HG02981 (cell line): Measurements from ENCODE around the gene ENTPD6.

Experiments used
- ATAC-seq: cut with Tn5 transposase; IDR thresholded peaks from one replicate; pipeline ENCODE4 v1.9.1; 2021; ENCODE audit warnings: mild to moderate bottlenecking, moderate library complexity; ENCODE audit not compliant: unreplicated experiment

ENTPD6 gene

DNA sequence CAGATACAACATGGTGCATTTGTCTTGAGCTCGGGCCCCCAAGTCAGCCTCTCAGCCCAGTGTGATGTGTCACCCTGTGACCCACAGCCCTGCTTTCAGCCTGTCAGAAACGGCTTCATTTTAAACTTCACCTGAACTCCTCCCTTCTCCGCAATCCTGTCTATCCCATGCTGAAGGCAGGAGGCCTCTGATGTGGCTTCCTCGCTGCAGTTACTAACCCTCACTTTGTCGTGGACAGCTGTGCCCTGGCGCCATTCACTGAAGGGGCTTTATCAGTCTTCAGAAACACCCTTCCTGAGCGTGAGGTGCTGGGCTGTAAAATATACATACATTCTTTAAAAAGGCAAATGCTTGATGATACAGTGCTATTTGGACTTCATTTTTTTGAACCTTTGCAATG lies 7.9 kb upstream of the ENTPD6 start:
- no peak for ATAC-seq

DNA sequence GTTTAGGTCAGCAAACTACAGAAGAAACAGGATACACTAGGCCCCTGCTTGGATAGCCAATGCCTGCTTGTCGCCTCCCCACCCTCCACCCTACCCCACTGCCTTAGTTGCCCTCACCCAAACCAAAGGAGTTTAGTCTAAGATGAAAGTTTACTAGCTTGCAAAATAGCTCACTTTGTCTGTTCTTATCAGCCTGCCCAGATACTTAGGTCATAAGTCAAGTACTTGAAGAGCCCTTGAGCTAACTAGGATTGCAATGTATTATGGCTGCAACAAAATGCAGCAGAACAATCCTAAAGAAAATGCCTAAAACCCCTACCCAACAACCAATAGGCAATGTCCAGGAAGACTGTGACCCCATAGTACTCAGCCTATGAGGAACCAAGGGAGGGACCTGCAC lies 7.3 kb upstream of the ENTPD6 start:
- ATAC-seq: no peak

DNA sequence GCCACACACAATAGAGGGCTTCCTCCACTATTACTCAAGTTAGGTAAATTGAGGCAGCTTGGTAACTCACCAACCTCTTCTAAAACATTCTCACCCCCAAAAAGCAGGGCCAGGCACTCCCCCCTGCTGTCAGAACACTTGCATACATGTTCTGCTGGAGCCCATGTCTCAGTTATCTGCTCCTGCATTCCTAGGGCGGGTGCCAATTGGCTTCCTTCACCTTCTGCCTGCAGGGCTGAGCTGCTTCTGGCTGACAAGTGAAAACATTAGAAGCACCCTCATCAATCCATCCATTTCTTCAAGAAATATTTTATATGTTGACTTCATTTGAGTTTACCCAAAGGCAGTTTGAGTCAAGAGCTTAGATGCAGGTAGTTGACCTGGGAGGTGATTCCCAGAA lies 4.5 kb upstream of the ENTPD6 start:
- ATAC-seq: no peak

DNA sequence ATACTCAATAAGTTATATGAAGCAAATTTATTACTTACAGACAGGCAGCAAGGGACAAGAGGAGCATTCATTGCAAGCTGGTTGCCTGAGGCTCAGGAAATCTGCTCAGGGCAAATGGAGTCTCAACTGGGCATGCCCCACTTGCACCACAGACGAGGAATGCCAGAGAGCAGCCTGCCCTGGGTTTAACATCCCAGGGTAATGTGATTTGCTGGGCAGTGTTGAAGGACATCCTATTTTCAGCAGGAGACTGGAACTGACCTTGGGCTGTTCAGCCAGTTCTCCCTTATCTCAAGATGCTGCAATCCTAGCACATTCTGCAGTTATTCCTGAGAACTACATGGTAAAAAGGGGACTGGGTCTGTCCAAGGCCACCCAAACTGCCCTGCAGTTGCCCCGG lies 3.8 kb upstream of the ENTPD6 start:
- no peak for ATAC-seq

DNA sequence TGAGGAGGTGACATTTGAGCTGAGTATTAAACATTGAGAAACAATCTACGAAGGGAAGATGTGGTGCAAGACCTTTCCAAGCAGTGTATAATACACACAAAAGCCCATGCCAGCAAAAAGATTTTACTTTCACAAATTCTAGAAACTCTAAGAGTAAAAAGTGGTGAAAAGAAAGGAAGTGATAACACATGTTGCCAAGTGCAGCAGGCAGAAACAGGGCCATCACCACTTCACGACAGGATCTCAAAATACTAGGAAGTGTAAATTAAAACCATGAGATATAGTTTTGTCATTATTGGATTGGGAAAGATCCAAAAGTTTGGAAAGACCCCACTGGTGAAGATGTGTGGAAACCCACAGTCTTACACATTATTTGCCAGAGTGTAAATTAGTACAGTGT lies 1.7 kb upstream of the ENTPD6 start:
- no peak for ATAC-seq

DNA sequence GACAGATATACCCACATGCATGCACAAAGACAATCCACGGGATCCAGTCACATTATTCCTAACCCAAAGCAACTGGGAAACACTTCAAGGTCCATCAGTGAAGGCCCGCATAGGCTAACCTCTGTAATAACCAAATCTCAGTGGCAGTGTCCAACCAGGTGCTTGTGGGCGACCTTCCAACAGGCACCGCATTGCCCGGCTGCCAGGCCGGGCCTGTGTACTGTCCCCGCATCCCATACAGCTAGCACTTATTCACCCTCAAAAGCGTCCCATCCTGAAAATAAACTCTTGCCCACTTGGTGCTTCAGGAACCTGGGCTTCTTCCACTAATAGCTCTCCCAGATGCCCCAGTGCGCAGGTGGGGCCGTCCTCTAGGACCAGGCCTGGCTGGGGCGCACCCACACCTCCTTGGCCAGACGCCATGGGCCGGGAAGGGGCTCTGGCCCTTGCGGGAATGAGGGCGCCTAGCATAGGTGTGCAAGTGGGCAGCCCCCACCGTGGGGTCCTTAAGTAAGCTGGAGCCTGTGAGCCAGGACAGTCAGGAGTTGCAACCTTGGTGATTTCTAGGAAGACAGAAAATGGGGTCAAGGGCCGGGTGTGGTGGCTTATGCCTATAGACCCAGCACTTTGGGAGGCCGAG lies 1.1 kb upstream of the ENTPD6 start:
- ATAC-seq: no peak

DNA sequence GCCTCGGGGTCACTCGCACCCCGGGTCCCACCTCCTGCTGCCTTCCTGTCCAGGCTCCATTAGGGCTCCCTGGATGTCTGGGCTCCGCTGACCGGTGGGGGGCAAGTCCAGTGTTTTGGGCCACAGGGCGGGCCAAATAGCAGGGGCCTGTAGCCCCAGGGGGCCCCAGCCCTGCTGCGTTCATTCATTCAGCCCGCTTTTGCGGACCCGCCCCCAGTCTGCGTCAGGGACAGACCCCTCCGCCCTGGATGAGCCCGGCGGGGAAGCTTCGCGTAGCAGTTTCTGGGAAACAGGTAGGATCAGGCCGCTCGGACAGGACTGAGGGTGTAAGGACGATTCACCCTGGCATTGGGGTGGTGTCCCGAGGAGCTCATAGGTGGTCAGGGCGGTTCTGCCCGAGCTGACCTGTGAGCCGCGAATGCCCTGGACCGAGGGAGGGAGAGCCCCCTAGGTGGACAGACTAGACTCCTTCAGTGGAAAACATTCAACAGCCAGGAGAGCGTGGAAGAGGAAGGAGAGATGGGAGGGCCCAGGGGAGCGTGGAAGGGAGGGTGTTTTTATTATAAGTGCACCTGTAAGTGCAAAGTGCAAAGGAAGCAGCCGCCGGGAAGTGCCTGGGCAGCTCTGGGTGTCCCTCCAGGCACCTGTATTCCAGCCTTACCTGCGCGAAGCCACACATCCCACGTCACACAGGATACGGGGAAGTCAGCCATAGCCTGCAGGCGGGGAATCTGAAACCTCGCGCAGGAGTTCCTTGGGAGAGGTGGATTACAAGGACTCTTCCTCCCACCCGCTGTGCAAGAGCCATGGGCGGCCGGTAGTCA lies 662 bp downstream of the ENTPD6 start:
- ATAC-seq: peak; percentile 19

DNA sequence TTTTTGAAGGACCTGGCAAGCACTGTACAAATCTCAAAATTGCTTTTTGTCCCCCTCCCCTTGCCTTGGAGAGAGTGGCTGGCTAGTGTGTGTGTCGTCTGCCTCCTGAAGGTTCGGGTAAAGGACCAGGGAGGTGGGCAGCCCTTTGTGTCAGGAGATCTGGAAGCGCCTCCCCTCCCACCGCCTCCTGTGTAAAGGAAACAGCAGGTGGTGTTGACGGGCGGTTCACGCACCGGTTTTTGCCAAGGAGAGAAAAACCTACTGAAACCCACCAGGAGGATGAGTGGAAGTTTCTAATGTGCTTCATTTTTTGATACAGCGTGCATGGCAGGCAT lies 1.2 kb downstream of the ENTPD6 start:
- no peak for ATAC-seq

DNA sequence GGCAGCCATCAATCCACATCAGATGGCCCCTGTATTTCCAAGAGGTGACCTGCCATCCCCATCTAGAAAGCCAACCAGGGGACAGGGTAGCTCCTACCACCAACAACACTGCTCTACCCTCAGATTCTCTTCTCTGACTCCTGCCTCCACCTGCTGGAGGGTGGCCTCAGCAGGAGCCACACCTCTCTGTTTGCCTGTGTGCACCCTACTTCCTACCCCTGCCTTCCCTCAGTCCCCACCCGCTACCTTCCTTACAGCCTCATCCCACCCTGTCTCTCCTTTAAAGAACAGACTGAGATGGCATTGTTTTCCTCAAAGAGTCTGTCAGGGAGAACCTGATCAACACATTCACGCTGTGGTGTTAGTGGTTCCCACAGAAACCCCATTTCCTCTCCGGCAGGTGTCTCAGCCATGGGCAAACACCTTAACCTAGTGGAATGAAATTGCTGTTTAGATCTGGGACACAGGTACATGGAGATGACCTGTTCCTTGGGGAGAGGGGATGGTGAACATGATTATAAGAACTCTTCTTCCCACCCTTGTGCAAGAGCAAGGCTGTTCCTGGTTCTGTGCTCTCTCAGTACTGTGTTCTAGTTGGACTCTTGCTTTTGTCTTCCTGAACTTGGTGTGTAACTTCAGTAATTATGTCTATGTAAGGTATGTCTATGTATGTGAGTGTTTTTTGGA lies 1.8 kb downstream of the ENTPD6 start:
- no peak for ATAC-seq

DNA sequence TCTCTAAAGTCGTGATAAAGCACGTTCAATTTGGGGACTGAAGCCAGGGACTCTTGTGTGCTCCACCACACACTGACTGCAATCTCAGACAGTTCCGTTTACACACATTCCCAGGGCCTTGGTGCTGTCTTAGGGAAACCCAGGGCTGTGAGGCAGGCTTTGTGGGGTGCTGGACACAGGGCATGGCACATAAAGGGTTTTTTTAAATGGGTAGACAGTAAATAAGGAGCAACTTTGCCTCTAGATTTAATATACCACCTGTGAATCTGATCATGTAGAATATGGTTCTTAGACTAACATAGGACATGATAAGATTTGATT lies 2.3 kb downstream of the ENTPD6 start:
- no peak for ATAC-seq

DNA sequence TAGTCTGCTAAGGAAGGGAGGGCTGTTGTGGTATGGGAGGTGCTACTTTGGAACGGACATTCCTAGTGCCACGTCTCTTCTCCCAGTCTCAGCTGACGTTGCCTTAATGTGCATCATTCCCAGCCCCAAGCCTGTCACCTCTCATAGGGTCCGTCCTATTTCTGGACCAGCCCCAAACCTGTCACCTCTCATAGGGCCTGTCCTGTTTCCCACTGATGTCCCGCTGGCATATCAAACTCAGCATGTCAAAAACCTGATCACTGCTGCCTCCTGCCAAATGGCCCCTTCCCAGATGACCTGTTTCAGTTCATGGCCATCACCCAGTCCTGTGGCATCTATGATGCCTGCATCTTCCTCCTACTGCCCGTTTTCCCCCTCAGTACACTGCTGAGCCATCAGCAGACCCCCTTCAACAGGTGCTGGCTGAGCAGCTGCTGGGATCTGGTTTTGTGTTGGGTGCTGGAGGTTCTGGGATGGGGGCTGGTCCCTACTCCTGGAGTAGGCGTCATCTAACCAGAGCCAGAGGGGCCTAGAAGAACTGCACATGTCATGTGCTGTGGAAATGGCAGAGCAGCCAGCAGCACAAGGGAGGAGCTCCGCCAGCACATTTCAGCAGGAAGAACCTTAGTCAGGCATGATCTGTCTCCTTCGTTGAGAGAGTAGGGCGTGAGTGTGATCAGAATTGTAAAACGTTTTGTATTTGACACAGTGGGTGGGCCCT lies 3.3 kb downstream of the ENTPD6 start:
- ATAC-seq: no peak

DNA sequence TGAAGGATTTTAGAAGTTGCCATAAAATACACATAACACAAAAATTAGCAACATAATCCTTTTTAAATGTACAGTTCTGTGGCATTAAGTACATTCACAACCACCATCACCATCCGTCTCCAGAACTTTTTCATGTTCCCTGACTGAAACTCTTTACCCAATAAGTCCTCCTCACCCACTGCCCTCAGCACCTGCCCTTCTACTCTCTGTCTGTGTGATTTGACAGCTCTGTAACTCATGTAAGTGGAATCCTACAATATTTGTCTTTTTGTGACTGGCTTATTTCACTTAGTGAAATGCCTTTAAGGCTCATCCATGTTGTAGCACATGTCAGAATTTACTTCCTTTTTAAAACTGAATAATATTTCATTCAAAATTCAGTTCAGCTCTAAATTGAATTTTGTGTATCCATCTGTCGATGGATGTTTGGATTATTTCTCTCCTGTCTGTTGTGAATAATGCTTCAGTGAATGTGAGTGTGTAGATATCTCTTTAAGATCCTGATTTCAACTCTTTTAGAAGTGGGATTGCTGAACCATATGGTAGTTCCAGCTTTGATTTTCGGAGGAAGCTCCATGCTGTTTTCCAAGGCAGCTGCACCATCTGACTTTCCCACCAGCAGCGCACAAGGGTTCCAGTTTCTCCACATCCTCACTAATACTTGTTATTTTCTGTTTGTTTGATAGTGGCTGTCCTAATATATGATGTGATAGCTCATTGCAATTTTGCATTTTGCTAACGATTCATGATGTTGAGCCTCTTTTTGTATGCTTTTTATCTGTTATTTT lies 4.2 kb downstream of the ENTPD6 start:
- ATAC-seq: no peak

DNA sequence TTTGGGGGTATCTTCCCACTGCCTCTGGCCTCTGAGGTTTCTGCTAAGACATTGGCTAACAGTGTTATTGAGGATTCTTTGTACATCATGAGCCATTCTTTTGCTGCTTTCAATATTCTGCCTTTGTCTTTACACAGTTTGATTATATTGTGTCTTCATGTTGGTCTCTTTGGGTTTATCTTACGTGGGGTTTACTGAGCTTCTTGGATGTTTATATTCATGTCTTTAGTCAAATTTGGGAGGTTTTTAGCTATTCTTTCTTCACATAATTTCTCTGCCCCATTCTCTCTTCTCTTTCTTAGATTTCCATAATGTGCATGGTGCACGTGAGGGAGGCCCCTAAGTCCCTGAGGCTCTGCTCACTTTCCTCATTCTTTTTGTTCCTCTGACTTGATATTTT lies 7.6 kb downstream of the ENTPD6 start:
- ATAC-seq: no peak

DNA sequence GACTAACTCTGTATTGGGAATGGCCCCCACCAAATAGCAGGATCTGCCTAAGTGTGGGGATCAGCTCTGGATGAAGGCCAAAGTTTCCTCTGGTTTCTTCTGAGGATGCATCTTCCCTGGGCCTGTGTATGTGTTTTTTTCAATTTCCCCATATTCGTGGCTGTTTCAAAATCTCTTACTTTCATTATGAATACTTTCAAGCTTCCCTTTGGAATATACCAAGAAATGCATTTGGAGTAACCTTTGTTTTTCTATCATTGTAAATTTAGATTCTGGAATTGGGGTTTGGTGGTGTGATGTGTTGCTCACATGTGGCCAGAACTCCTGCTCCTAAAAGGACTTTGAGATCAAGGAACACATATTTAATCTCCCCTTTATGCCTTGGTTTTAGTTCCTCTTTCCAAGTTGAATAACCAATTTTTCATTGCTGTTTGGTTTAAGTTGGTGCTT lies 8.4 kb downstream of the ENTPD6 start:
- no peak for ATAC-seq

DNA sequence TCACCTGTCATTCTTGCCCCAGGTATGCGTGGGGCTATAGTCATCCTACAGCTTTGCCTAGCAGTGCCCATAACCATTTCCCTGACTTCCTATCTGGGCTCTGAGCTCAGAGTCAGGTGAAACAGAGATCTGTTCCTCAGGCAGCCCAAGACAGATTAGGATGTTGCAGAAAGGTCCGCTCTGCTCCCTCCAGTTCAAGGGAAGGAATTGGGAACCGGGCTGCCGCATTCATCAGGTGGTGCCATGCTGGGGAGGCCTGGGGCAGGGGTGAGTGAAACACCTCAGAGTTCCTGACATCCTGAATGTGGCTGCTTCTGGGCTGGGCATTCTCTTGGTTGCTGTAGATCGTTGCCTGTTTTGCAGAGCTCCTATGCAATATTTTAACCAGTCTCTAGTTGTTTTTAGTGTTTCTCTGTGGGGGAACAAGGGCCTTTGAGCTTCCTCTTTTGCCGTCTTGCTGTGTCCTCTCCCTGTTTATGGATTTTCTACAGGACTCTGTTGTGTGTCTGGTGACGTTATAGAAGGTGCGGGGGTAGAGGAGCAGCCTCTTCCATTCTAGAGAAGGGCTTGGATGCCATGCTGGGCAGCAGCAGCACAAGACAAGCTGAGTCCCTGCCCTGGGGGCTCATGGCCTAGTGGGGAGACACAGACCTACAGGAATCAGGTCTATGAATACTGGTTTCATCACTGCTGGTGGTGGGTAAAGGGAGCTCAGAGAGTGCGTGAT lies 9.2 kb downstream of the ENTPD6 start:
- no peak for ATAC-seq

DNA sequence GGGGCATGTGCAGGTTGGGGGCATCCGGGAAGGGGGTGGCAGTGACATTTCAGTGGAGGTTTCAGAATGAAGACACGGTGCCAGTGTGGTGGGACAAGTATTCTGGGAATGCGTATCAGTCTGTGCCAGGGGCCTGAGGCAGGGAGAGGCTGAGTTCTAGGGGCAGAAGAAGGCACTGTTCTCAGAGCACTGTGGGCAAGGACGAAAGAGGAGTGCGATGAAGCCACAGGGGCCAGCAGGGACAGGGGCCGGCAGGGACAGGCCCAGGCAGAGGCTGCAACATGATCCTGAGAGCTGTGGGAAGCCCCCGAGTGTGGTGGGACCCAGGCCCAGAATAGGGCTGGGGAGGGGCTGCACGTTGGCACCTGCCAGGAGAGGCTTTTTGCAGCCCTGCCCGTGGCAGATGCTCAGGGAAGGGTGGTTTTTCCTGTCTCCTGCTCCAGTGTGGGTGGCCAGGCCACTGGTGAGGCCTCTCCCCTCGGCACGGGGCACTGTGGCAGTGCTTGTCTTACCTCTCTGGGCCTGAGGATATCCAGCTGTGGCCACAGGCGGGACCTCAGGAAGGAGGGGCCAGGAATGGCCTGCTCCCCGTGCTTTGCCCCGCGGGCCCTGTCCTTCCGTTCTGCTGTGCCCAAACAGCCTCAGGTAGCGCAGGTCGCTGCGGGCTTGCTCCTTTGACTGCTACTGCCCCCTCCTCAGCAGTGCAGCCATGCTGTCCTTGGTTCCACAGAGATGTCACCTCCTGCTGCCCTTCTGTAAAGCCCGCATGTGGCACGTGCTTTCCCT lies 10.0 kb downstream of the ENTPD6 start:
- no peak for ATAC-seq

DNA sequence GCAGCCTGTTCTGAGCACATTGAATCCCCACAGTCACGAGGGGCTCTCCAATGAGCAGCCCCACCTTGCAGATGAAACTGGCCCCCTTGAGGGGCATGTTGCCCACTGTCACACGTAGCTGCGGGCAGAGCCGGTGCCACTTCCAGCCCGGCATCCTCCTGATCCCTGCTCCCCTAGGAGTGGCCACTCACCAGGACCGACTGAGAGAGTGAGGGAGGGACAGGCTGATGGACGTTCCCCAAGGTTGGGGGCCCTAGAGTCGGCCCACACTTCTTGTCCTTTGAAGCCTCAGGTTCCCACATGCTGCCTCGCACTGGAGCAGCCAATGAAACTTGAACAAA lies 10.5 kb downstream of the ENTPD6 start:
- no peak for ATAC-seq

DNA sequence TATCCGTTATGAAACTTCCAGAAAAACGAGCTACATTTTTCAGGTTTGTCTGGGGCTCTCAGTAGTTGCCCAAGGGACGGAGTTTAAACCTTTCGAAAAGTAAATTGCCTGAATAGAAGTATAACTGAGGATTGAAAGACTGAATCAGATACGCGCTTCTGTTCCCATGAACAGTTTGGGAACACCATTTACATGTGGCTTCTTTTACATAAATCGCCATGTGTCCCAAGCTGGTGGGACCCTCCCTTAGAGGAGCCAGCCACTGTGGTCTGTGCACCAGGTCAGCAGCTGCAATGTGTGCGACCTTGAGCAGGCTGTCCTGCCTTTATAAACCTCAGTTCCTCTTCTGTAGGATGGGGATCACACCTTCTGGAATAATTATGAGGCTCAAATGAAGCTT lies 11.0 kb downstream of the ENTPD6 start:
- no peak for ATAC-seq

DNA sequence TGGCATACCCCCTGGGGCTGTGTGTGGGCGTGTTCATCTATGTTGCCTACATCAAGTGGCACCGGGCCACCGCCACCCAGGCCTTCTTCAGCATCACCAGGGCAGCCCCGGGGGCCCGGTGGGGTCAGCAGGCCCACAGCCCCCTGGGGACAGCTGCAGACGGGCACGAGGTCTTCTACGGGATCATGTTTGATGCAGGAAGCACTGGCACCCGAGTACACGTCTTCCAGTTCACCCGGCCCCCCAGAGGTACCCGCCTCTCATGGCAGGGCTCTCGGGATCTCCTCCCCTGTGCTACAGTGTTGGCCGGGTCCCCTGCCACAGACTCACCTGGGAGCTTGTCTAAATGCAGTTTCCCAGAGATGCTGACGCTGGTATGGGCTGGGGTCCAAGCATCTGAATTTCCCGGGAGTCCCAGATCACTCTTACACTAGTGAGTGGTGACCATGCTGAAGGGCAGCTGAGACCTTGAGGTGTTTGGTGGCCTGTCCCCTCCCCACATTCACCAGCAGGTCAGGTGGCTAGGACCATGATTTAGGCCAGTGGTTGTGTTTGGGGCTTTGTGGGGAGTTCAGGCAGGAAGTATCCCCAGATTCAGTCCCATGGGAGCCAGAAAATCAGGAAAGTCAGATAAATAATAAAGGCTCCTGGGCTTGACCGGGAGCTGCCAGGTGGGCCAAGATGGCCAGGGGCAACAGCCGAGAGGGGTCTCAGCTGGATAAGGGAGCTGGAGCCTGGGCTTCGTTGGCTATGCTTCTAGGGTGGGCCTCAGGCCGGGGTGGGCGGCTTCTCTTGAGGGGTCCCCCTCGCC lies 11.8 kb downstream of the ENTPD6 start:
- no peak for ATAC-seq
